22Rv1 (cell line): ENCODE data around the gene IGSF6.
"Not testable (repeated sequence)": the region's sequence is repeated elsewhere in the genome, so short reads cannot be mapped to it uniquely, and the experiment has no call there.

Source experiments
- ZFX ChIP-seq: fragments of 450-650 bp; IDR thresholded peaks from 2 replicates; pipeline ENCODE4 v1.6.1; 2017; ENCODE audit warnings: antibody characterized with exemption, borderline replicate concordance
- TF ChIP-seq, protein P1 (sequence below): fragments of 450-650 bp; IDR thresholded peaks from 2 replicates; pipeline ENCODE4 v1.5.1; 2017; ENCODE audit warnings: mild to moderate bottlenecking

DNA sequence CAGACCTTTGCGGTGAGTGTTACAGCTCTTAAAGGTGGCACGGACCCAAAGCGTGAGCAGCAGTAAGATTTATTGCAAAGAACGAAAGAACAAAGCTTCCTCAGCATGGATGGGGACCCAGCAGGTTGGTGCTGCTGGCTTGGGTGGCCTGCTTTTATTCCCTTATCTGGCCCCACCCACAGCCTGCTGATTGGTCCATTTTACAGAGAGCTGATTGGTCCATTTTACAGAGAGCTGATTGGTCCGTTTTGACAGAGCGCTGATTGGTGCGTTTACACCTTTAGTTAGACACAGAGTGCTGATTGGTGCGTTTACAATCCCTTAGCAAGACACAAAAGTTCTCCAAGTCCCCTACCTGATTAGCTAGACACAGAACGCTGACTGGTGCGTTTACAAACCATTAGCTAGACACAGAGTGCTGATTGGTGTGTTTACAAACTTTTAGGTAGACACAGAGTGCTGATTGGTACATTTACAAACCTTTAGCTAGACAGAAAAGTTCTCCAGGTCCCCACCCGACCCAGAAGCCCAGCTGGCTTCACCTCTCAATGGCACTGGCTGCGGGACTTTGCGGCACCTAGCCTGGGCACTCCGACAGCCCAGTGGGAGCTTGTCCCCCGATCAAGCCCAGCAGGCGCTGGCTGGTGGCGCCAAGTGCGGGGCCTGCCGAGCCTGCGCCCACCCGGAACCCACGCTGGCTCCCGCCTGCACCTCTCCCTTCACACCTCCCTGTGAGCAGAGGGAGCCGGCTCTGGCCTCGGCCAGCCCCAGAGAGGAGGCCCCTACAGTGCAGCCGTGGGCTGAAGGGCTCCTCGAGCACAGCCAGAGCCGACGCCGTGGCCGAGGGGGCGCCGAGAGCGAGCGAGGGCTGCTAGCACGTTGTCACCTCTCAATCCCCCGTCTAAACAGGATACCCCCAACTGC lies 22.5 kb downstream of the IGSF6 start:
- TF ChIP-seq, protein P1, sequence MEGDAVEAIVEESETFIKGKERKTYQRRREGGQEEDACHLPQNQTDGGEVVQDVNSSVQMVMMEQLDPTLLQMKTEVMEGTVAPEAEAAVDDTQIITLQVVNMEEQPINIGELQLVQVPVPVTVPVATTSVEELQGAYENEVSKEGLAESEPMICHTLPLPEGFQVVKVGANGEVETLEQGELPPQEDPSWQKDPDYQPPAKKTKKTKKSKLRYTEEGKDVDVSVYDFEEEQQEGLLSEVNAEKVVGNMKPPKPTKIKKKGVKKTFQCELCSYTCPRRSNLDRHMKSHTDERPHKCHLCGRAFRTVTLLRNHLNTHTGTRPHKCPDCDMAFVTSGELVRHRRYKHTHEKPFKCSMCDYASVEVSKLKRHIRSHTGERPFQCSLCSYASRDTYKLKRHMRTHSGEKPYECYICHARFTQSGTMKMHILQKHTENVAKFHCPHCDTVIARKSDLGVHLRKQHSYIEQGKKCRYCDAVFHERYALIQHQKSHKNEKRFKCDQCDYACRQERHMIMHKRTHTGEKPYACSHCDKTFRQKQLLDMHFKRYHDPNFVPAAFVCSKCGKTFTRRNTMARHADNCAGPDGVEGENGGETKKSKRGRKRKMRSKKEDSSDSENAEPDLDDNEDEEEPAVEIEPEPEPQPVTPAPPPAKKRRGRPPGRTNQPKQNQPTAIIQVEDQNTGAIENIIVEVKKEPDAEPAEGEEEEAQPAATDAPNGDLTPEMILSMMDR, result not testable (repeated sequence)
- not testable (repeated sequence) for TF ChIP-seq ZFX
